Cerebellar cortex (tissue), 1 donor: ENCODE measurements around the gene PATJ.
"Not testable (repeated sequence)": the region's sequence is repeated elsewhere in the genome, so short reads cannot be mapped to it uniquely, and the experiment has no call there.

Experiments
- DNase-seq: peaks from one replicate; pipeline ENCODE4 v3.0.0-alpha.2; 2015; ENCODE audit warnings: low spot score

Gene PATJ

GRCh38 chr1:62092110-62092509 is 349.8 kb downstream of the PATJ start:
- DNase-seq: no peak

DNA sequence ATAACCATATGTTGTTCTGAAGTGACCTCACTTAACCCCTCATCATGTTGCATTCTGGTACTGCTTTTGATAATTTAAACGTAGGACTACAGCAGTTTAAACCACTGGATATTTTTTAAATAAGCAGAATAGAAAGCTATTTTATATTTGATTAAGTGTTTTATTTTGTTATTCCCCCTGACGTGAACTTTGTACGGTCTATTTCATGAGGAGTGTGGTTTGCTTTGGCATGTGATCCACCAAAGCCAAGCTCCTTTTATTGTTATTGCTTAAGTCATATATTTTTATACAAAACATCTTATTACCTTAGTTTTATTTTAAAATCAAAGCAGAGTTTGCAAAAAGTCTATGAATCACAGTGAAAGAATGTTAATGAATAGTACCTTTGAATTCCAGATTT is 351.0 kb downstream of the PATJ start:
- DNase-seq: no peak

DNA sequence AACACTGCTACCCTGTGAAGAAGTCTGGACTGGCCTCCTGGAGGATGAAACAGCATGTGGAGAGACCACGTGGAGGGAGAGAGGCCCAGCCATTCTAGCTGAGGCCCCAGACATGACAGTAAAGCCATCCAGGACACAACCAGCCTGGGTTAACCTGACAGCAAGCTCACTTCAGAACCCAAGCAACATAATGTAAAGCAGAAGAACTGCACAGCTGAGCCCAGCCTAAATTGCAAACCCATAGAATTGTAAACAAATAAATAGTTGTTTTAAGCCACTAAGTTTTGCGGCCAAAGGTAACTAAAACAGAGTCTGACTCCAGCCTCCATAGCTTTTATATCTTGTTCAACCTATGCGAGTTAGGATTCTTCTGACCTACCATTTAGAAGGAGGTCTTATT is 355.2 kb downstream of the PATJ start:
- no peak for DNase-seq

DNA sequence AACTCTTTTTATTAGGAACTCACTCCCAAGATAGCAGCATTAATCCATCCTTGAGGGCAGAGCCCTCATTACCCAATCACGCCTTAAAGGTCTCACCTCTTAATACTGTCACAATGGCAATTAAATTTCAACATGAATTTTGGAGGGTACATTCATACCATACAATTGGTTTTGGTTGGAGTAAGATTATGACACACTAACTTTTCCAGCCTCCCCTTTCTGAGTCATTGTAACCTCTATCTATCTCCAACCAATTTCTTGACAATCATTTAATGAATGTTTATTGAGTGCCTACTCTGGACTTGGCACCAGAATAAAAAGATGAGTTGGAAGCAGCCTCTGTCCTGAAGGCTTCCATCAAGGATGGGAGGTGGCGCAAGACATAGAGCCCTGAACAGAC is 358.2 kb downstream of the PATJ start:
- DNase-seq: no peak

DNA sequence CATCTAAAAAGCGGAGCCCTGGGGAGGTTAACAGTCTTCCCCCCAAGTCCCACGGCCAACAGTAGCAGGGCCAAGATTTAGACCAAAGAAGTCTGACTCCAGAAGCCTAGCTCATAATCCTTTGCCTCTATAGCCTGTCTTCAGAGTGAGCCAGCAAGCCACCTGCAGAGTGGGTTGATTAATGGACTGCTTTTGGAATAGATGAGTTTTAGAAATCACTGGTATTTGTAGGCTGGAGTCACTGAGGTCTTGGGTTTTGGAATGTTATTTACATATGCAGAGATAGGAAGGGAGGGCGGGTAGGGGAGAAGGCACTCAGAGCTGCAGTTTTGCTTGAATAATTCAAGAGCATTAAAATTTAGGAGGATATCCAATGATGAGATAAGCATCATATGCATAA is 361.6 kb downstream of the PATJ start:
- DNase-seq: no peak

GRCh38 chr1:62107923-62108322 is 365.6 kb downstream of the PATJ start:
- DNase-seq: no peak

DNA sequence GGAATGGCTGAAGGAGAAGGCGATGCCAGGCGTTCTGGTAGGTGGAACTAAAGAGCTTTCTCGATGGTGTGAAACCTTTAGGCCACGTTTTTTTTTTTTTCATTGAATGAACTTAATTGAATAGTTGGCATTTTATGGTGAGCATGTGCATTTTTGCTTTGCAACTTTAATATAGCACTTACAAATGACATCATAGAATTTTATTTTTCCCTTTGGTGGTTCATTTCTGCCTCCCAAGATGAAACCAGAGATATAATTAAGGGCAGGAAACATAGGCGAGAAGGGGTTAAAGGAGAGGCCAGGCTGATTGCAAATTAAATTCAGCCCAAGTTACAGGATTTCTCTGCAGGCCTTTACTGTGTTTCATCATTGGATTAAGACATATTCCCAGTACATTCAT is 366.8 kb downstream of the PATJ start:
- no peak for DNase-seq

GRCh38 chr1:62110198-62110817 is 368.0 kb downstream of the PATJ start:
- peak; percentile 59 for DNase-seq

DNA sequence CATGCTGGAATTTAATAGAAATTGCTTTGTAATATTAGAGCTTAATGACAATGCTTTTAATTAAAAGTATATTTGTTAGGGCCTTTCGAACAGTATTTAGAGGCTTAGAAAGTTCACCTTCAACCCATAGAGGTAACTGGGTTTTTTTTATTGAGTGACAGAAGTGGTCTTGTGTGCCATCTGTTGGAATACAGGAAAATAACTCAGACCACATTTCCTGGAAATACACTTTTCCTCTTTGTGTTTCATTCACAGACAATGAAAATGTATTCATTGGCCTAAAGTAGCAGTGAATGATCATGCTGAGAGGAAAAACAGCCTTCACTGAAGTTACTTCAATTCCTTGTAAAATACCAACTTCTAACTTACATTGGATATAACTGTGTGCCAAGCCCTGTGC is 368.8 kb downstream of the PATJ start:
- DNase-seq: peak; percentile 44

DNA sequence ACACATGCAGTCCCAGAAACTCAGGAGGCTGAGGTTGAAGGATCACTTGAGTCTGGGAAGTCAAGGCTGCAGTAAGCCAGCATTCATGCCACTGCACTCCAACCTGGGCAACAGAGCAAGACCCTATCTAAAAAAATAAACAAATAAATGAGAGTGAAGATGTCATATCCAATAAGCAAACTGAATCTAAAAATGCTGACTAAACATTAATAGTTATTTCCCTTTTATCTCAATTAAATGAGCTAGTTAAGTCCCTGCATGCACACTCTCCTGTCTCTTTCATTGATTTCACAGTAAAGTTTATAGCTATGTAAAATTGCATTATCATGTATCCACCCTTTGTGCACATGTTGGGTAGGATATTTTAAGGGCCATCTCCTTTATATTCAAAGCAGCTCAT is 371.2 kb downstream of the PATJ start:
- no peak for DNase-seq

- DNase-seq: no peak
Observed at GRCh38 chr1:62117018-62117750, 374.9 kb downstream of the PATJ start.

GRCh38 chr1:62126579-62127290 is 384.5 kb downstream of the PATJ start:
- no peak for DNase-seq

DNA sequence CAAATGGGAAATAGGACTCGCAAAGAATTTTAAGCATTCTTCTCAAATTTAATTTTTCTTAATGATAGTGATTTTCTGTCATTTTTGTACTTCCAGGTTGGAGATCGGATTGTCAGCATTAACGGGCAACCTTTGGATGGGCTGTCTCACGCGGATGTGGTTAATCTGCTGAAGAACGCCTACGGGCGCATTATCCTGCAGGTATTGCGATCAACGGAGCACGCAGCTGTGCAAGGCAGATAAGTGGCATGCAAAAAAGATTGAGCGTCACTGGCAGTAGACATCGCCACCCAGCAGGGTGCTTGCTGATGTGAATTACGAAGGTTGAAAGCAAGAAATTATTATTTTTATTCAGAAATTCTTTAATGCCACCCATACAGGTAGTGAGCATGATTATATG is 386.5 kb downstream of the PATJ start:
- no peak for DNase-seq

GRCh38 chr1:62131093-62131725 is 388.9 kb downstream of the PATJ start:
- peak; percentile 76 for DNase-seq

- no peak for DNase-seq
Observed at GRCh38 chr1:62138029-62138428, 395.7 kb downstream of the PATJ start.

DNA sequence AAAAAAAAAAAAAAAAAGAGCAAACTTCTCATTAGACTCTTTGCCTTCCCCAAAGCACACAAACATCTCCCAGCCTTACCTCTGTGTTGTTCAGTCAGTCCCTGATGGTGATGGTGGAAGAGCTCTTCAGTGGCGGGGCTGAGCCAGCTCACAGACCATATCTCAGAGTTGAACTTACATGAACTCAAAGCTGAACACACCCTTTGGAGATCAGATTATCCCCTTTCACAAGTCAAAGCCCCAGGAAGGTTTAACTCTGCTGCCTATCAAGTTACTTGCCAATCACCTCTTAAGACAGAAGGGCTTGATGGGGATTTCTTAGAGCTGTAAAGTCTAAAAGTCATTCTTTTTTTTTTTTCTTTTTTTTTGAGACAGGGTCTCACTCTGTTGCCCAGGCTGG is 397.1 kb downstream of the PATJ start:
- DNase-seq: no peak

GRCh38 chr1:62140666-62141065 is 398.4 kb downstream of the PATJ start:
- DNase-seq: no peak

DNA sequence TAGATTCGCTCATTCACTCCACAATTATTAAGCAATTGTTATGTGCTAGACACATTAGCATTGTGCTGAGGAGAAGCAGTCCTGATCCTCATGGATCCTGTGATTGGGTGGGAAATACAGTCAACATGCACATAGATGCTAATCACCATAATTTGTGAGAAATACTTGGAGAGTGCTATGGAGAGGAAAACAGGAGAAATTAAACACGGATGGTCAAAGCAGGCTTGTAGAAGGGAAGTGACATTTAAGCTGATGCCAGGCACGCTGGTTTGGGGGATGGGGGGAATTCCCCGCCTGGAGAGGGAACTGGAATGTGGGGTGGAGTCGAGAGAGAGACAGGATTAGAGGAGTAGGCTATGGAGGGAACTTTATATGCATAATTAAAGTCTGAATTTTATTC is 400.2 kb downstream of the PATJ start:
- DNase-seq: no peak

GRCh38 chr1:62144238-62144831 is 402.1 kb downstream of the PATJ start:
- DNase-seq: peak; percentile 84

DNA sequence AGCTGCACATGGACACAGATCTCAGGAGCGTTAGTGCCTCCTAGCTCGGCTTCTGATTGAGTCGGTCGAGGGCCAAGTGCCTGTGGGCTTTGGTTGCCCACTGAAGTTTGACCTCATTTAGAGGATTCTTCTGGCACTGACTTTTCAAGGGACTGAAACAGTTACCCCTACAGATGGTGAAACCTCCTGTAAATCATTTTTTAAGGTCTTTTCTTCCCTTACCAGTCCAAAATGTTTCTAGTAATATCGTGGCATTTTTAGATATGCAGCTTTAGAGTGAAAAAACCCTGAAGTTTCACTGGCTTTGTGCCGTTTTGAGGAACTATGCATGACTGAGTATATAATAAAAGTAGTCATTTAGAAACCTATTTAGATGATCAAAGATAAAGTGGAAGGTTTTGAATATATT is 417.7 kb downstream of the PATJ start:
- peak; percentile 60 for DNase-seq

DNA sequence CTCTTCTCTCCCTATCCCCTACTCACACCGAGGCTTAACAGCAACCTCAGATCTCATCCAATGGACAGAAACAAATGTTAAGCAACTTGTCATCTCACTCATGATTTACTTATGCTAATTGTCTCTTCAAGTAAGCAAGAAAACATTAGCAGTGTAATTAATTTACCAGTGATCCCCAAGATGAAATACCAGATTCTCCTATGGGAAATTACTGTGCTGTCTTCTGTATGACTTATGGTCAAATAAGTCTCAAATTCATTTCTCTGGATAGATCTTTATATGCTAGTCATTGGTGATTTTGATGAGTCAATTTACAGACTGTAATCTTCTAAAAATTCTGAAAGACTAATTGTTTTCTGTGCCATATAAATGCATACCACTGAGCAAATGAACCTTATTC is 419.4 kb downstream of the PATJ start:
- DNase-seq: no peak

GRCh38 chr1:62170380-62170779 is 428.1 kb downstream of the PATJ start:
- not testable (repeated sequence) for DNase-seq
